ENCODE data around the gene IL17B.
A peak's percentile ranks its signal among the peaks of the same experiment; 100 is the strongest.

The IL17B gene

GRCh38 chr5:149423049-149423793 is 44.1 kb upstream of the IL17B start:
- H3K4me3 ChIP-seq (ENCODE audit: insufficient read depth in 1 of 2, low read depth in 1 of 2, low read length in 2 of 2) = no peak overlapping the region
- H3K18ac ChIP-seq (ENCODE audit: low read depth in 1 of 2, low read length in 2 of 2) = peak overlapping the region; percentile 96 to 98
- peak overlapping the region; percentile 82 for H2BK15ac ChIP-seq (ENCODE audit: low read depth, poor library complexity, severe bottlenecking)
- H3K23ac ChIP-seq (ENCODE audit: low read length in 2 of 2) = peak overlapping the region in 1 of 2 experiments; percentile 100
- peak overlapping the region; percentile 90 for H3K27ac ChIP-seq (ENCODE audit: low read length, poor library complexity, severe bottlenecking)
- H2AK5ac ChIP-seq (ENCODE audit: low read length, severe bottlenecking) = peak overlapping the region; percentile 97
- peak overlapping the region; percentile 20 for H3K4me2 ChIP-seq (ENCODE audit: low read length, poor library complexity, severe bottlenecking)
- peak overlapping the region; percentile 19 for H3K9ac ChIP-seq (ENCODE audit: low read length)
- DNase-seq = peak; percentile 82
- H2BK5ac ChIP-seq (ENCODE audit: low read depth, low read length, poor library complexity, severe bottlenecking) = peak overlapping the region; percentile 71
- H3K27me3 ChIP-seq (ENCODE audit: control insufficient read depth in 1 of 2, insufficient read depth in 1 of 2, low read length in 2 of 2) = no peaks in the 10 kb centered on the region
- peak overlapping the region; percentile 97 to 99 for H3K4ac ChIP-seq (ENCODE audit: low read depth in 1 of 2, low read length in 2 of 2)
- peak overlapping the region; percentile 99 for H2BK120ac ChIP-seq (ENCODE audit: low read depth, low read length)
- H2BK12ac ChIP-seq (ENCODE audit: low read length in 2 of 2) = peak overlapping the region; percentile 94 to 95
- H3K14ac ChIP-seq (ENCODE audit: low read length in 2 of 2) = peak overlapping the region; percentile 39 to 98
- no peak overlapping the region for H2AFZ ChIP-seq (ENCODE audit: low read depth, low read length)
- peak overlapping the region; percentile 97 for H4K8ac ChIP-seq (ENCODE audit: low read length)
- no peaks in the 10 kb centered on the region for H3K9me3 ChIP-seq (ENCODE audit: control insufficient read depth, low read length)
- peaks cover 18% of the 10 kb centered on the region for H3K79me1 ChIP-seq (replicated peaks; ENCODE audit: low read length, poor library complexity, severe bottlenecking)
- WGBS = 14% methylated on average over 9 of the region's 9 CpGs
- H3K36me3 ChIP-seq (ENCODE audit: control insufficient read depth in 1 of 2, insufficient read depth in 2 of 2, low read depth in 1 of 2, low read length in 2 of 2) = peaks cover 25 to 51% of the 10 kb centered on the region in 2 experiments
- peak overlapping the region; percentile 98 for H4K91ac ChIP-seq (ENCODE audit: low read length)
- H3K4me1 ChIP-seq (ENCODE audit: control insufficient read depth, insufficient read depth, low read depth, low read length) = peaks cover 47% of the 10 kb centered on the region

- H3K14ac ChIP-seq (ENCODE audit: low read length in 2 of 2) = no peak overlapping the region
- no peak overlapping the region for H2AFZ ChIP-seq (ENCODE audit: low read depth, low read length)
- H3K9me3 ChIP-seq (ENCODE audit: control insufficient read depth, low read length) = no peaks in the 10 kb centered on the region
- H3K4me1 ChIP-seq (ENCODE audit: control insufficient read depth, insufficient read depth, low read depth, low read length) = peaks cover 49% of the 10 kb centered on the region
- H3K4me3 ChIP-seq (ENCODE audit: insufficient read depth in 1 of 2, low read depth in 1 of 2, low read length in 2 of 2) = no peak overlapping the region
- H2AK5ac ChIP-seq (ENCODE audit: low read length, severe bottlenecking) = peak overlapping the region; percentile 72
- peaks cover 25 to 52% of the 10 kb centered on the region in 2 experiments for H3K36me3 ChIP-seq (ENCODE audit: control insufficient read depth in 1 of 2, insufficient read depth in 2 of 2, low read depth in 1 of 2, low read length in 2 of 2)
- peak overlapping the region; percentile 19 for H3K9ac ChIP-seq (ENCODE audit: low read length)
- peak overlapping the region; percentile 0 for H2BK5ac ChIP-seq (ENCODE audit: low read depth, low read length, poor library complexity, severe bottlenecking)
- H3K4me2 ChIP-seq (ENCODE audit: low read length, poor library complexity, severe bottlenecking) = peak overlapping the region; percentile 20
- no peak overlapping the region for H3K23ac ChIP-seq (ENCODE audit: low read length in 2 of 2)
- peak overlapping the region; percentile 90 for H3K27ac ChIP-seq (ENCODE audit: low read length, poor library complexity, severe bottlenecking)
- 0% methylated on average over 15 of the region's 19 CpGs for WGBS
- H4K8ac ChIP-seq (ENCODE audit: low read length) = peak overlapping the region; percentile 97
- H2BK120ac ChIP-seq (ENCODE audit: low read depth, low read length) = peak overlapping the region; percentile 93
- H2BK12ac ChIP-seq (ENCODE audit: low read length in 2 of 2) = peak overlapping the region; percentile 95 to 99
- peak overlapping the region; percentile 96 to 99 for H3K18ac ChIP-seq (ENCODE audit: low read depth in 1 of 2, low read length in 2 of 2)
- H3K79me1 ChIP-seq (replicated peaks; ENCODE audit: low read length, poor library complexity, severe bottlenecking) = peaks cover 22% of the 10 kb centered on the region
- H3K27me3 ChIP-seq (ENCODE audit: control insufficient read depth in 1 of 2, insufficient read depth in 1 of 2, low read length in 2 of 2) = no peaks in the 10 kb centered on the region
- no peak overlapping the region for H2BK15ac ChIP-seq (ENCODE audit: low read depth, poor library complexity, severe bottlenecking)
- DNase-seq = peak; percentile 99
- peak overlapping the region; percentile 98 for H4K91ac ChIP-seq (ENCODE audit: low read length)
- peak overlapping the region; percentile 97 to 99 for H3K4ac ChIP-seq (ENCODE audit: low read depth in 1 of 2, low read length in 2 of 2)
These were observed 43.4 kb upstream of the IL17B start for GRCh38 chr5:149422366-149423048.

GRCh38 chr5:149421834-149422233 is 42.7 kb upstream of the IL17B start:
- Histone ChIP-seq H3K4me3 (ENCODE audit: insufficient read depth in 1 of 2, low read depth in 1 of 2, low read length in 2 of 2) (no peak overlapping the region), H4K8ac (ENCODE audit: low read length) (peak overlapping the region; percentile 94), H3K4me2 (ENCODE audit: low read length, poor library complexity, severe bottlenecking) (no peak overlapping the region), H3K9me3 (ENCODE audit: control insufficient read depth, low read length) (no peaks in the 10 kb centered on the region), H3K14ac (ENCODE audit: low read length in 2 of 2) (no peak overlapping the region), H3K27me3 (ENCODE audit: control insufficient read depth in 1 of 2, insufficient read depth in 1 of 2, low read length in 2 of 2) (no peaks in the 10 kb centered on the region), H2BK12ac (ENCODE audit: low read length in 2 of 2) (peak overlapping the region; percentile 99 to 100), H3K18ac (ENCODE audit: low read depth in 1 of 2, low read length in 2 of 2) (peak overlapping the region; percentile 94 to 99), H3K4me1 (ENCODE audit: control insufficient read depth, insufficient read depth, low read depth, low read length) (peaks cover 51% of the 10 kb centered on the region), H3K27ac (ENCODE audit: low read length, poor library complexity, severe bottlenecking) (peak overlapping the region; percentile 71), H3K79me1 (replicated peaks; ENCODE audit: low read length, poor library complexity, severe bottlenecking) (peaks cover 22% of the 10 kb centered on the region), H2BK5ac (ENCODE audit: low read depth, low read length, poor library complexity, severe bottlenecking) (no peak overlapping the region), H4K91ac (ENCODE audit: low read length) (peak overlapping the region; percentile 91), H2AK5ac (ENCODE audit: low read length, severe bottlenecking) (peak overlapping the region; percentile 94), H2BK120ac (ENCODE audit: low read depth, low read length) (peak overlapping the region; percentile 98), H3K23ac (ENCODE audit: low read length in 2 of 2) (no peak overlapping the region), H3K9ac (ENCODE audit: low read length) (no peak overlapping the region), H2AFZ (ENCODE audit: low read depth, low read length) (no peak overlapping the region), H3K4ac (ENCODE audit: low read depth in 1 of 2, low read length in 2 of 2) (peak overlapping the region; percentile 99), H2BK15ac (ENCODE audit: low read depth, poor library complexity, severe bottlenecking) (no peak overlapping the region), H3K36me3 (ENCODE audit: control insufficient read depth in 1 of 2, insufficient read depth in 2 of 2, low read depth in 1 of 2, low read length in 2 of 2) (peaks cover 20 to 46% of the 10 kb centered on the region in 2 experiments)
- WGBS = 72% methylated on average over 5 of the region's 5 CpGs
- DNase-seq = peak; percentile 91

DNA sequence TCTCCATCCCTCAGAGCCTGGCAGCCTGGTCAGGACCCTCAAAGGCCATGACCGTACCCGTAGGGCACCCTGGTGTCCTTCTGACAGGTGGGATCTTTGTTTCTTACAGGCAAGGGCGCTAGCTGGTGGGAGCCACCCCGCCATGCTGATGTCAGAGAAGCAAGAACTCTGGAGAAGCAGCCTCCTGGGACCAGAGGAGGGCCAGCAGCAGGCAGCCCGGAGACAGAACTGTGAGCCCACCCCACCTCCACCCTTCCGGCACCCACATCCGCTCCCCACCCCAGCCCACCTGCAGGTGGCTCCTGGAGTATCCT is 42.2 kb upstream of the IL17B start:
- Histone ChIP-seq H3K23ac (ENCODE audit: low read length in 2 of 2) (peak overlapping the region in 1 of 2 experiments; percentile 66), H2AK5ac (ENCODE audit: low read length, severe bottlenecking) (peak overlapping the region; percentile 94), H2BK120ac (ENCODE audit: low read depth, low read length) (peak overlapping the region; percentile 98), H2BK12ac (ENCODE audit: low read length in 2 of 2) (peak overlapping the region; percentile 99 to 100), H4K91ac (ENCODE audit: low read length) (peak overlapping the region; percentile 91), H2BK5ac (ENCODE audit: low read depth, low read length, poor library complexity, severe bottlenecking) (no peak overlapping the region), H3K14ac (ENCODE audit: low read length in 2 of 2) (peak overlapping the region in 1 of 2 experiments; percentile 73), H3K4ac (ENCODE audit: low read depth in 1 of 2, low read length in 2 of 2) (peak overlapping the region; percentile 99), H3K4me2 (ENCODE audit: low read length, poor library complexity, severe bottlenecking) (no peak overlapping the region), H3K18ac (ENCODE audit: low read depth in 1 of 2, low read length in 2 of 2) (peak overlapping the region; percentile 94 to 99), H2BK15ac (ENCODE audit: low read depth, poor library complexity, severe bottlenecking) (peak overlapping the region; percentile 96), H3K27ac (ENCODE audit: low read length, poor library complexity, severe bottlenecking) (no peak overlapping the region), H3K4me3 (ENCODE audit: insufficient read depth in 1 of 2, low read depth in 1 of 2, low read length in 2 of 2) (no peak overlapping the region), H4K8ac (ENCODE audit: low read length) (peak overlapping the region; percentile 94), H3K36me3 (ENCODE audit: control insufficient read depth in 1 of 2, insufficient read depth in 2 of 2, low read depth in 1 of 2, low read length in 2 of 2) (peaks cover 20 to 48% of the 10 kb centered on the region in 2 experiments), H3K27me3 (ENCODE audit: control insufficient read depth in 1 of 2, insufficient read depth in 1 of 2, low read length in 2 of 2) (no peaks in the 10 kb centered on the region), H3K79me1 (replicated peaks; ENCODE audit: low read length, poor library complexity, severe bottlenecking) (peaks cover 22% of the 10 kb centered on the region), H3K4me1 (ENCODE audit: control insufficient read depth, insufficient read depth, low read depth, low read length) (peaks cover 55% of the 10 kb centered on the region), H3K9ac (ENCODE audit: low read length) (no peak overlapping the region), H3K9me3 (ENCODE audit: control insufficient read depth, low read length) (no peaks in the 10 kb centered on the region), H2AFZ (ENCODE audit: low read depth, low read length) (no peak overlapping the region)
- DNase-seq = peak; percentile 42
- WGBS = 87% methylated on average over 7 of the region's 7 CpGs
